DND-41 (cell line): ENCODE measurements around the gene SIPA1.

Source experiments
- ATAC-seq: fragments of 200-7000 bp; cut with Tn5 transposase; 3 replicates; pipeline ENCODE4 v1.9.1; 2021; ENCODE audit warnings: low read depth; ENCODE audit not compliant: insufficient read depth
- DNase-seq: peaks from one replicate; pipeline ENCODE4 v3.0.0-alpha.2; 2020
- H2AFZ ChIP-seq: 2 replicates; pipeline ENCODE4 v1.6.0; 2012; ENCODE audit warnings: low read depth, low read length
- H3K27ac ChIP-seq: 2 replicates; pipeline ENCODE4 v1.5.1; 2012; ENCODE audit warnings: low read length, inconsistent platforms
- H3K27me3 ChIP-seq: fragments of 200-600 bp; sonication (generic); 2 replicates; pipeline ENCODE4 v1.6.0; 2012; ENCODE audit warnings: low read length, mild to moderate bottlenecking, inconsistent platforms; ENCODE audit not compliant: insufficient read depth, poor library complexity
- H3K36me3 ChIP-seq: 2 replicates; pipeline ENCODE4 v1.5.1; 2012; ENCODE audit warnings: low read length, inconsistent platforms; ENCODE audit not compliant: insufficient read depth
- H3K4me1 ChIP-seq: 2 replicates; pipeline ENCODE4 v1.5.1; 2012; ENCODE audit warnings: mild to moderate bottlenecking, low read length; ENCODE audit not compliant: insufficient read depth
- H3K4me2 ChIP-seq: 2 replicates; pipeline ENCODE4 v1.6.0; 2012; ENCODE audit warnings: mild to moderate bottlenecking, moderate library complexity, low read length, inconsistent platforms; ENCODE audit not compliant: insufficient read depth
- H3K4me3 ChIP-seq, 2 experiments: fragments of 200-600 bp in 1 of 2; shearing (Covaris generic) in 1 of 2; 2 replicates each; pipeline ENCODE4 v1.5.1; 2012 to 2016; ENCODE audit warnings: inconsistent platforms in 2 of 2, low read length in 2 of 2, mild to moderate bottlenecking in 2 of 2, low read depth in 1 of 2, moderate library complexity in 1 of 2
- H3K79me2 ChIP-seq: 2 replicates; pipeline ENCODE4 v1.6.0; 2012; ENCODE audit warnings: low read length, inconsistent platforms; ENCODE audit not compliant: insufficient read depth
- H3K9ac ChIP-seq: 2 replicates; pipeline ENCODE4 v1.6.0; 2012; ENCODE audit warnings: low read depth, mild to moderate bottlenecking, inconsistent platforms, low read length, moderate library complexity
- H3K9me3 ChIP-seq: 2 replicates; pipeline ENCODE4 v1.5.1; 2012; ENCODE audit warnings: low read length, moderate library complexity, mild to moderate bottlenecking, inconsistent platforms; ENCODE audit not compliant: insufficient read depth, severe bottlenecking
- H4K20me1 ChIP-seq: 2 replicates; pipeline ENCODE4 v1.6.0; 2012; ENCODE audit warnings: low read length; ENCODE audit not compliant: insufficient read depth
- CTCF ChIP-seq: IDR thresholded peaks from 2 replicates; pipeline ENCODE4 v1.5.1; 2012; ENCODE audit warnings: borderline replicate concordance, low read length, moderate library complexity, mild to moderate bottlenecking; ENCODE audit not compliant: poor library complexity, severe bottlenecking; ENCODE audit errors: extremely low read depth
- EZH2 ChIP-seq: IDR thresholded peaks from 3 replicates; pipeline ENCODE4 v1.6.1; 2012; ENCODE audit warnings: borderline replicate concordance, low read depth, mild to moderate bottlenecking, moderate library complexity, low read length, inconsistent platforms; ENCODE audit not compliant: severe bottlenecking

Gene SIPA1

GRCh38 chr11:65649656-65650546, 12.0 kb downstream of the SIPA1 start:
- H3K4me2 ChIP-seq: no peak overlapping the region
- H3K27me3 ChIP-seq: no peaks in the 10 kb centered on the region
- H4K20me1 ChIP-seq: no peaks in the 10 kb centered on the region
- H3K4me1 ChIP-seq: peaks cover 34% of the 10 kb centered on the region
- H3K4me3 ChIP-seq: no peak overlapping the region
- H3K79me2 ChIP-seq: peaks cover 6% of the 10 kb centered on the region
- H3K9ac ChIP-seq: no peak overlapping the region
- peaks cover 41% of the 10 kb centered on the region for H3K36me3 ChIP-seq
- H2AFZ ChIP-seq: no peak overlapping the region
- H3K9me3 ChIP-seq: no peaks in the 10 kb centered on the region
- no peak overlapping the region for H3K27ac ChIP-seq
- TF ChIP-seq CTCF (no peak), EZH2 (no peak)
- no peak for ATAC-seq
- DNase-seq: no peak

GRCh38 chr11:65650547-65651338, 12.8 kb downstream of the SIPA1 start:
- H3K27ac ChIP-seq: no peak overlapping the region; the same call in 1 of the 2 replicates
- no peaks in the 10 kb centered on the region for H3K27me3 ChIP-seq
- no peak overlapping the region for H3K4me2 ChIP-seq
- H3K79me2 ChIP-seq: peaks cover 6% of the 10 kb centered on the region
- H4K20me1 ChIP-seq: no peaks in the 10 kb centered on the region
- TF ChIP-seq EZH2: no peak
- TF ChIP-seq CTCF: no peak
- H3K4me1 ChIP-seq: peaks cover 41% of the 10 kb centered on the region
- DNase-seq: no peak
- no peak overlapping the region for H3K9ac ChIP-seq
- no peak overlapping the region for H2AFZ ChIP-seq
- no peak for ATAC-seq
- H3K9me3 ChIP-seq: no peaks in the 10 kb centered on the region
- peaks cover 46% of the 10 kb centered on the region for H3K36me3 ChIP-seq
- H3K4me3 ChIP-seq: no peak overlapping the region

- H3K4me1 ChIP-seq: peaks cover 41% of the 10 kb centered on the region
- peaks cover 6% of the 10 kb centered on the region for H3K79me2 ChIP-seq
- DNase-seq (no peak), ATAC-seq (no peak)
- H3K36me3 ChIP-seq: peaks cover 47% of the 10 kb centered on the region
- H3K9ac ChIP-seq: no peak overlapping the region
- H3K27ac ChIP-seq: peak overlapping the region; percentile 16; the same call in 1 of the 2 replicates
- H4K20me1 ChIP-seq: no peaks in the 10 kb centered on the region
- H3K4me2 ChIP-seq: peak overlapping the region; percentile 86; the same call in 1 of the 2 replicates
- no peak overlapping the region for H3K4me3 ChIP-seq
- no peak overlapping the region for H2AFZ ChIP-seq
- no peaks in the 10 kb centered on the region for H3K9me3 ChIP-seq
- TF ChIP-seq EZH2 (no peak), CTCF (no peak)
- H3K27me3 ChIP-seq: no peaks in the 10 kb centered on the region
These were observed 13.4 kb downstream of the SIPA1 start for GRCh38 chr11:65651339-65651588.
